HG03378 (cell line): Measurements from ENCODE around the gene WDR87.
"Not testable (repeated sequence)": the region's sequence is repeated elsewhere in the genome, so short reads cannot be mapped to it uniquely, and the experiment has no call there.

Experiments used
- ATAC-seq: cut with Tn5 transposase; IDR thresholded peaks from one replicate; pipeline ENCODE4 v1.9.1; 2021; ENCODE audit warnings: mild to moderate bottlenecking, moderate library complexity; ENCODE audit not compliant: unreplicated experiment

The WDR87 gene

GRCh38 chr19:37931881-37932655 is 25.7 kb upstream of the WDR87 start:
- ATAC-seq, result no peak

GRCh38 chr19:37930416-37930815 is 24.0 kb upstream of the WDR87 start:
- ATAC-seq, result no peak

- ATAC-seq, result no peak
Measured at GRCh38 chr19:37929355-37929923, 23.0 kb upstream of the WDR87 start.

GRCh38 chr19:37928527-37929286 is 22.3 kb upstream of the WDR87 start:
- ATAC-seq, result peak; percentile 50

GRCh38 chr19:37926711-37927110 is 20.3 kb upstream of the WDR87 start:
- ATAC-seq, result no peak

GRCh38 chr19:37926255-37926654 is 19.9 kb upstream of the WDR87 start:
- no peak for ATAC-seq

- no peak for ATAC-seq
Measured at GRCh38 chr19:37925212-37925611, 18.8 kb upstream of the WDR87 start.

GRCh38 chr19:37924573-37924972 is 18.2 kb upstream of the WDR87 start:
- ATAC-seq, result not testable (repeated sequence)

- no peak for ATAC-seq
Measured at GRCh38 chr19:37920591-37921450, 14.4 kb upstream of the WDR87 start.

- ATAC-seq, result no peak
Measured at GRCh38 chr19:37914908-37915307, 8.5 kb upstream of the WDR87 start.

- no peak for ATAC-seq
Measured at GRCh38 chr19:37909661-37910199, 3.3 kb upstream of the WDR87 start.

- ATAC-seq, result no peak
Measured at GRCh38 chr19:37907735-37908455, 1.5 kb upstream of the WDR87 start.

- ATAC-seq, result peak; percentile 64
Measured at GRCh38 chr19:37906869-37907734, 708 bp upstream of the WDR87 start, which contains the start of gene SIPA1L3. Gene SIPA1L3 (plus strand): TSS chr19:37907208. CDS start chr19:38081566, 174,358 bp downstream.

- no peak for ATAC-seq
Measured at GRCh38 chr19:37903096-37903495, 3.3 kb downstream of the WDR87 start.

- no peak for ATAC-seq
Measured at GRCh38 chr19:37902668-37903067, 3.7 kb downstream of the WDR87 start.

GRCh38 chr19:37899966-37900365 is 6.4 kb downstream of the WDR87 start:
- no peak for ATAC-seq

GRCh38 chr19:37899453-37899852 is 6.9 kb downstream of the WDR87 start:
- no peak for ATAC-seq

GRCh38 chr19:37896180-37896579 is 10.2 kb downstream of the WDR87 start:
- ATAC-seq, result no peak
